ENCODE measurements around the gene VPS25.

VPS25 gene

DNA sequence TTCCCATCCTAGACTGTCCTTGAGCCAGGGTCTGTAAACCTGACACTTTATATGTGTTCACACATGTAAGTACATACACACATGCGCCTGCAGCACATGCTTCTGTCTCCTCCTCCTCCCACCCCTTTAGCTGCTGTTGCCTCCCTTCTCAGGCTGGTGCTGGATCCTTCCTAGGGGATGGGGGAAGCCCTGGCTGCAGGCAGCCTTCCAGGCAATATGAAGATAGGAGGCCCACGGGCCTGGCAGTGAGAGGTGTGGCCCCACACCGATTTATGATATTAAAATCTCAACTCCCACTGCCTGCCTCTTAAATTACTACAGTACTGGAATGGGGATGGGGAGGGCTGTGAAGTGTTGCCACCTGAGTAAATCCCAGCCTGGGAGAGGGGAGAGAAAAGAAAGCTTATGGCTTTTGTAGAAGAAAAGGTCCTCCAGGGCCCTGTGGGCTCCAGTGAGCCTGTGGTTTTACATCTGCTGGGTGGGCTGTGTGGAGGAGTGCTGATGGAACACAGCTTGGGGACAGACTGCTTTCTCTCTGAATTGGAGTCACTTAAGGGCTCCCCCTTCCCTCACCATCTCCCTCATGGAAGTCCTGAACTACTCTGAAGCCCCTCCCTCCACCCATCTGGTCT is 6.2 kb downstream of the VPS25 start:
- H3K36me3 ChIP-seq (ENCODE audit: control insufficient read depth in 1 of 2, insufficient read depth in 2 of 2, low read depth in 1 of 2, low read length in 2 of 2) = peaks cover 26 to 47% of the 10 kb centered on the region in 2 experiments
- H3K18ac ChIP-seq (ENCODE audit: low read depth in 1 of 2, low read length in 2 of 2) = no peak overlapping the region
- H4K91ac ChIP-seq (ENCODE audit: low read length) = no peak overlapping the region
- peaks cover 45% of the 10 kb centered on the region for H3K4me1 ChIP-seq (ENCODE audit: control insufficient read depth, insufficient read depth, low read depth, low read length)
- H3K9me3 ChIP-seq (ENCODE audit: control insufficient read depth, low read length) = no peaks in the 10 kb centered on the region
- no peak overlapping the region for H2BK15ac ChIP-seq (ENCODE audit: low read depth, poor library complexity, severe bottlenecking)
- H3K14ac ChIP-seq (ENCODE audit: low read length in 2 of 2) = no peak overlapping the region
- no peak for DNase-seq
- H3K79me1 ChIP-seq (replicated peaks; ENCODE audit: low read length, poor library complexity, severe bottlenecking) = peaks cover 26% of the 10 kb centered on the region
- no peak overlapping the region for H3K9ac ChIP-seq (ENCODE audit: low read length)
- H2BK12ac ChIP-seq (ENCODE audit: low read length in 2 of 2) = no peak overlapping the region
- H3K27me3 ChIP-seq (ENCODE audit: control insufficient read depth in 1 of 2, insufficient read depth in 1 of 2, low read length in 2 of 2) = peaks cover 0 to 38% of the 10 kb centered on the region in 2 experiments
- H3K4me2 ChIP-seq (ENCODE audit: low read length, poor library complexity, severe bottlenecking) = peak overlapping the region; percentile 60
- H3K4me3 ChIP-seq (ENCODE audit: insufficient read depth in 1 of 2, low read depth in 1 of 2, low read length in 2 of 2) = no peak overlapping the region
- no peak overlapping the region for H2AFZ ChIP-seq (ENCODE audit: low read depth, low read length)
- H4K8ac ChIP-seq (ENCODE audit: low read length) = no peak overlapping the region
- 100% methylated on average over 1 of the region's 3 CpGs for WGBS
- H2AK5ac ChIP-seq (ENCODE audit: low read length, severe bottlenecking) = no peak overlapping the region
- no peak overlapping the region for H3K4ac ChIP-seq (ENCODE audit: low read depth in 1 of 2, low read length in 2 of 2)
- no peak overlapping the region for H3K23ac ChIP-seq (ENCODE audit: low read length in 2 of 2)
- H2BK120ac ChIP-seq (ENCODE audit: low read depth, low read length) = no peak overlapping the region
- H2BK5ac ChIP-seq (ENCODE audit: low read depth, low read length, poor library complexity, severe bottlenecking) = no peak overlapping the region
- H3K27ac ChIP-seq (ENCODE audit: low read length, poor library complexity, severe bottlenecking) = no peak overlapping the region

DNA sequence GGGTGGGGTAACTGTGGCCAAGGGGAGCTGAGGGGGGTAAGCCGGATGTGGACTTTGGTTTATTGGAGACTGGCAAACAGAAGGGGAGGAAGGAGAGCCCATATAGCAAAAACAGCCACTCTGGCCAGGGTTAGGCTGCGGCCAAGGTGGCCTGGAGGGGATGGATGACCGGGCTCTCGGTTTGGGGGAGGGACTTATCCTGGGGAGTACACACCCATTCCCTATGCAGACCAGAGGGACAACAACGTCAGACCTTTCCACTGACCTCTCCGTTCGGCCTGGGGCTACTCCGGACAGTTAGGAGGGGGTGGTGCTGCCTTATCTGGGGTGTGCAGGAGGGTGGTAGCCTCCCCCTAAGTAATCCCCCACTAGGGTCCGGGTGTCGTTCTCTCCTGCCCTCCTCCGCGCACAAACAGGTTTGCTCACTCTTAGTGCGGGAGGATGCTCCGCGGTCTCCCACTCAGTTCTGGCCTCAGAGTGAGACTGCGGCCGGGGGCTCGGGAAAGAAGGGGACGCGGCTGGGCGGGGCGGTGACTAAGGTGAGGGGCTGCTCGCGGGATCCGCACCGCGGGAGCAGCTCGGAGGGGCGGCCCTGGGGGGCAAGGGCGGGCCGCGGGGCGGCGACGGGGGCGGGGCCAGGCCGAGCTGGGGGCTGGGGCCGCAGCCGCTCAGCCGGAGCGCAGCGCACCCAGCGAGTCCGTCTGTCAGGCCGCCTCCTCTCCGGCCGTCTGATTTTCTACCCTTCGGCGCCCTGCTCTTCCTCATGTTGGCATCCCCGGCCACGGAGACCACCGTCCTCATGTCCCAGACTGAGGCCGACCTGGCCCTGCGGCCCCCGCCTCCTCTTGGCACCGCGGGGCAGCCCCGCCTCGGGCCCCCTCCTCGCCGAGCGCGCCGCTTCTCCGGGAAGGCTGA is 6.9 kb downstream of the VPS25 start, which contains the start of gene WNK4:
WNK4 (plus strand) TSS at position 675 of the 915 bp plus-strand sequence; CDS start at position 764, 89 bp downstream.
- Histone ChIP-seq H3K14ac (ENCODE audit: low read length in 2 of 2) (peak within 1 kb of the TSS in 1 of 2 experiments; percentile 9), H2BK12ac (ENCODE audit: low read length in 2 of 2) (peak within 1 kb of the TSS in 1 of 2 experiments; percentile 21), H2BK15ac (ENCODE audit: low read depth, poor library complexity, severe bottlenecking) (peak within 1 kb of the TSS; percentile 19), H3K79me1 (replicated peaks; ENCODE audit: low read length, poor library complexity, severe bottlenecking) (peaks cover 27% of the 10 kb centered on the region), H3K4me1 (ENCODE audit: control insufficient read depth, insufficient read depth, low read depth, low read length) (peaks cover 43% of the 10 kb centered on the region), H2BK120ac (ENCODE audit: low read depth, low read length) (peak within 1 kb of the TSS; percentile 50), H4K8ac (ENCODE audit: low read length) (peak within 1 kb of the TSS; percentile 12), H3K9ac (ENCODE audit: low read length) (peak within 1 kb of the TSS; percentile 61), H3K9me3 (ENCODE audit: control insufficient read depth, low read length) (no peaks in the 10 kb centered on the region), H2AK5ac (ENCODE audit: low read length, severe bottlenecking) (no peak within 1 kb of the TSS), H3K4ac (ENCODE audit: low read depth in 1 of 2, low read length in 2 of 2) (peak within 1 kb of the TSS in 1 of 2 experiments; percentile 20), H3K27me3 (ENCODE audit: control insufficient read depth in 1 of 2, insufficient read depth in 1 of 2, low read length in 2 of 2) (peaks cover 0 to 45% of the 10 kb centered on the region in 2 experiments), H3K23ac (ENCODE audit: low read length in 2 of 2) (peak within 1 kb of the TSS in 1 of 2 experiments; percentile 28), H3K4me2 (ENCODE audit: low read length, poor library complexity, severe bottlenecking) (peak within 1 kb of the TSS; percentile 85), H2AFZ (ENCODE audit: low read depth, low read length) (peak within 1 kb of the TSS; percentile 40), H2BK5ac (ENCODE audit: low read depth, low read length, poor library complexity, severe bottlenecking) (no peak within 1 kb of the TSS), H3K4me3 (ENCODE audit: insufficient read depth in 1 of 2, low read depth in 1 of 2, low read length in 2 of 2) (peak within 1 kb of the TSS; percentile 61 to 75), H4K91ac (ENCODE audit: low read length) (peak within 1 kb of the TSS; percentile 43), H3K18ac (ENCODE audit: low read depth in 1 of 2, low read length in 2 of 2) (peak within 1 kb of the TSS in 1 of 2 experiments; percentile 30), H3K27ac (ENCODE audit: low read length, poor library complexity, severe bottlenecking) (peak within 1 kb of the TSS; percentile 1), H3K36me3 (ENCODE audit: control insufficient read depth in 1 of 2, insufficient read depth in 2 of 2, low read depth in 1 of 2, low read length in 2 of 2) (peaks cover 34 to 44% of the 10 kb centered on the region in 2 experiments)
- 3% methylated on average over 43 of the region's 65 CpGs for WGBS
- DNase-seq = peak; percentile 31

DNA sequence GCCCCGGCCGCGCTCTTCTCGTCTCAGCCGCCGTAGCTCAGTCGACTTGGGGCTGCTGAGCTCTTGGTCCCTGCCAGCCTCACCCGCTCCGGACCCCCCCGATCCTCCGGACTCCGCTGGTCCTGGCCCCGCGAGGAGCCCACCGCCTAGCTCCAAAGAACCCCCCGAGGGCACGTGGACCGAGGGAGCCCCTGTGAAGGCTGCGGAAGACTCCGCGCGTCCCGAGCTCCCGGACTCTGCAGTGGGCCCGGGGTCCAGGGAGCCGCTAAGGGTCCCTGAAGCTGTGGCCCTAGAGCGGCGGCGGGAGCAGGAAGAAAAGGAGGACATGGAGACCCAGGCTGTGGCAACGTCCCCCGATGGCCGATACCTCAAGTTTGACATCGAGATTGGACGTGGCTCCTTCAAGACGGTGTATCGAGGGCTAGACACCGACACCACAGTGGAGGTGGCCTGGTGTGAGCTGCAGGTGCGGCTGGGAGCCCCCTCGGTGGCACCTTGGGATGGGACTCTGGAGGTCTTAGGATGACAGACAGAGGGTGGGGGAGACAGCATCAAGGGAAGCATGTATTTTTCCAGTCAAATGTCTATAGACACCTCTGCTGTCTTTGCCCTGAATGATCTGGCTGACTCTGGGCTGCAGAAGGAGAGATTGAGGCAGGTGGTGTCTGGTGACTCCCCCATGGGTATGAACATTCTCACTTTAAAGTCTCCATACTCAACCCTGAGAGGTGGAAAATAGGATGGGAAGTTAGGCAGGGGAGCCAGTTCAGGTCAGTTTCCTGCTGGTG is 7.8 kb downstream of the VPS25 start:
- peaks cover 30% of the 10 kb centered on the region for H3K79me1 ChIP-seq (replicated peaks; ENCODE audit: low read length, poor library complexity, severe bottlenecking)
- no peak overlapping the region for H2AFZ ChIP-seq (ENCODE audit: low read depth, low read length)
- H3K4ac ChIP-seq (ENCODE audit: low read depth in 1 of 2, low read length in 2 of 2) = peak overlapping the region in 1 of 2 experiments; percentile 20
- no peak overlapping the region for H4K8ac ChIP-seq (ENCODE audit: low read length)
- H3K36me3 ChIP-seq (ENCODE audit: control insufficient read depth in 1 of 2, insufficient read depth in 2 of 2, low read depth in 1 of 2, low read length in 2 of 2) = peaks cover 35 to 38% of the 10 kb centered on the region in 2 experiments
- no peak overlapping the region for H3K18ac ChIP-seq (ENCODE audit: low read depth in 1 of 2, low read length in 2 of 2)
- 13% methylated on average over 39 of the region's 39 CpGs for WGBS
- peak; percentile 30 for DNase-seq
- peak overlapping the region; percentile 50 for H2BK120ac ChIP-seq (ENCODE audit: low read depth, low read length)
- H3K23ac ChIP-seq (ENCODE audit: low read length in 2 of 2) = no peak overlapping the region
- H2BK5ac ChIP-seq (ENCODE audit: low read depth, low read length, poor library complexity, severe bottlenecking) = no peak overlapping the region
- no peak overlapping the region for H4K91ac ChIP-seq (ENCODE audit: low read length)
- no peak overlapping the region for H2AK5ac ChIP-seq (ENCODE audit: low read length, severe bottlenecking)
- no peak overlapping the region for H2BK12ac ChIP-seq (ENCODE audit: low read length in 2 of 2)
- H3K4me2 ChIP-seq (ENCODE audit: low read length, poor library complexity, severe bottlenecking) = peak overlapping the region; percentile 85
- peak overlapping the region in 1 of 2 experiments; percentile 9 for H3K14ac ChIP-seq (ENCODE audit: low read length in 2 of 2)
- peak overlapping the region; percentile 19 for H2BK15ac ChIP-seq (ENCODE audit: low read depth, poor library complexity, severe bottlenecking)
- peaks cover 0 to 53% of the 10 kb centered on the region in 2 experiments for H3K27me3 ChIP-seq (ENCODE audit: control insufficient read depth in 1 of 2, insufficient read depth in 1 of 2, low read length in 2 of 2)
- peaks cover 38% of the 10 kb centered on the region for H3K4me1 ChIP-seq (ENCODE audit: control insufficient read depth, insufficient read depth, low read depth, low read length)
- no peak overlapping the region for H3K27ac ChIP-seq (ENCODE audit: low read length, poor library complexity, severe bottlenecking)
- peak overlapping the region; percentile 61 to 75 for H3K4me3 ChIP-seq (ENCODE audit: insufficient read depth in 1 of 2, low read depth in 1 of 2, low read length in 2 of 2)
- peak overlapping the region; percentile 59 for H3K9ac ChIP-seq (ENCODE audit: low read length)
- no peaks in the 10 kb centered on the region for H3K9me3 ChIP-seq (ENCODE audit: control insufficient read depth, low read length)

All from mesenchymal stem cell (in vitro differentiated cells and primary cell).